Ascending aorta (tissue), 2 donors: Measurements from ENCODE around the gene CHKA. TPM values are rescaled to one million over a fixed set of nuclear protein-coding genes. Genes with fewer than 3 reads are reported as not detected.
A peak's percentile ranks its signal among the peaks of the same experiment; 100 is the strongest.

ENCODE experiments used
- DNase-seq, 2 donors: peaks; one replicate each; pipeline ENCODE4 v3.0.0-alpha.2; 2019; ENCODE audit warnings: low spot score in 2 of 2
- H3K27ac ChIP-seq, 2 donors: fragments of 200-600 bp; sonication (generic); one replicate each; pipeline ENCODE4 v1.5.1; 2016 to 2017; ENCODE audit warnings: mild to moderate bottlenecking in 1 of 2
- H3K27me3 ChIP-seq: fragments of 200-600 bp; sonication (generic); one replicate; pipeline ENCODE4 v1.5.1; 2017
- H3K36me3 ChIP-seq, 2 donors: fragments of 200-600 bp; sonication (generic); one replicate each; pipeline ENCODE4 v1.5.1; 2016
- H3K4me1 ChIP-seq, 2 donors: fragments of 200-600 bp; sonication (generic); one replicate each; pipeline ENCODE4 v1.5.1; 2016 to 2017; ENCODE audit warnings: mild to moderate bottlenecking in 1 of 2
- H3K4me3 ChIP-seq, 2 donors: fragments of 200-600 bp; sonication (generic); one replicate each; pipeline ENCODE4 v1.5.1; 2016 to 2017; ENCODE audit warnings: mild to moderate bottlenecking in 1 of 2
- H3K9me3 ChIP-seq, 2 donors: fragments of 200-600 bp; sonication (generic); one replicate each; pipeline ENCODE4 v1.5.1; 2016
- CTCF ChIP-seq, 3 experiments: fragments of 200-600 bp in 2 of 3; fragments of 450-650 bp in 1 of 3; sonication (generic) in 2 of 3; IDR thresholded peaks; one replicate each; pipeline ENCODE4 v1.5.1; 2016 to 2019; ENCODE audit warnings: antibody characterized with exemption in 3 of 3, mild to moderate bottlenecking in 1 of 3, moderate library complexity in 1 of 3
- intact Hi-C: fragments of 100-400 bp; cut with DNase I; formaldehyde crosslinking; loops from one replicate; pipeline ENCODE4 v1.15.1; 2023
- total RNA-seq: library from RNA; depleted of rRNA; stranded (reverse); fragments of >200 nt; gene quantifications from one replicate; pipeline ENCODE4 v1.1.0, GENCODE V29; 2016

Gene CHKA
- total RNA-seq, 1 donor from 2014 or later = 10.1 TPM

GRCh38 chr11:68011051-68011943 lies 109.9 kb downstream of the CHKA start:
- intact Hi-C loops = loop anchor here (2.0 to 10.0 kb wide), 3 partner anchors 20 to 434 kb away; partner anchors contain the start of genes CHKA and NDUFS8
- peaks cover 9 to 32% of the 10 kb centered on the region in 2 donors for H3K4me1 ChIP-seq
- peak overlapping the region; percentile 35 to 60 for H3K4me3 ChIP-seq
- DNase-seq = no peak
- H3K36me3 ChIP-seq = no peaks in the 10 kb centered on the region
- TF ChIP-seq CTCF (IDR thresholded peaks at IDR 0.05) = no peak
- H3K9me3 ChIP-seq = no peaks in the 10 kb centered on the region
- H3K27ac ChIP-seq = peak overlapping the region; percentile 82 to 91
- H3K27me3 ChIP-seq = no peaks in the 10 kb centered on the region

DNA sequence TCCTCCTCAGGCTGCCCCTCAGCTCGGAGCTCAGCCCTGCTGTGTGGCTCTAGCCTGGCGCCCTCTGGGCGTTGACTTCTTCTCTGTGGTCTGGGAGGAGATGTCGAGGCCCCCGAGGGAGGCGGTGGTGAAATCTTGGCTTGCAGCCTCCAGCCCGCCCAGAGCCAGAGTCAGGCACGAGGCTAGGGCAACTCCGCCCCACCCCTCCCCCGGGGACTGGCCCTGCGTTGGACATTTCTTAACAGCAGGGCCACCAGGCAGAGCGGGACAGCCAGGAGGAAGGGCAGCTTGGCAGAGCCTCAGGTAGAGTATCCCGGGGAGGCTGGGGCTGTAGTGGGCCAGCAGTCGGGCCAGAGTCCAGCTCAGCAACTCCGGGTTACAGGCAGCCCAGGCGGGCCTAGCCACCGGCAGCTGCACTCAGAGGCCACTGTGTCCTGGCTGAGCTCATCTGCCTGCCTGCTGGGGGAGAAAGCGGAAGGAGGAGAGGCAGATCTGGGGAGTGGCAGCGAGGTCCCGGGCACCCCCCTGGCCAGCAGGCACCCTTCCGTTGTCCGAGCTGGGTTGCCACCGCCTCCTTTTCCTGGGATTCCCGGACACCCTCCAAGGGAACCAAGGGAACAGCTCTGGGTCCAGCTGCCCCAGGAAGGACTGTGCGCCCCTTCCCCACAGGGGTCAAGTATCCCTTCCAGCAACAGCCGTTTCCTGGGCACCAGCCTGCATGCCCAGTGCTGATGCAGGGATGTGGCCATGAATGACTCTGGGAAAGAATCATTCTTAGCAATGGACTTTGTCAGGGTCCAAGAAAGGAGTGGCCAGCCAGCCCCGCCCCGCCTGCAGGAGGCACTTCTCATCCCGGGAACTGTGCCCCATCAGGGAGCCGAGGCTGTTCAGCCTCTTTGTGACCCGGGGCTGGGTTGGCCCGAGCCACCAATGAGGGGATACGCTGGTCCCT lies 110.8 kb downstream of the CHKA start, which contains the start of gene ALDH3B1:
Gene ALDH3B1, plus strand, starts transcription at position 238 of the 952 bp plus-strand sequence. CDS start 4,971 bp downstream, outside the sequence.
- H3K36me3 ChIP-seq = no peaks in the 10 kb centered on the region
- peak within 1 kb of the TSS; percentile 82 to 91 for H3K27ac ChIP-seq
- H3K4me3 ChIP-seq = peak within 1 kb of the TSS; percentile 35 to 60
- no peaks in the 10 kb centered on the region for H3K27me3 ChIP-seq
- DNase-seq = peak; percentile 74 to 97
- intact Hi-C loops = loop anchor here (1.0 to 10.0 kb wide), 4 partner anchors 20 to 434 kb away; partner anchors contain the start of genes CHKA, NDUFS8 and TCIRG1
- H3K9me3 ChIP-seq = no peaks in the 10 kb centered on the region
- no peak for TF ChIP-seq CTCF (IDR thresholded peaks at IDR 0.05)
- H3K4me1 ChIP-seq = peaks cover 9 to 32% of the 10 kb centered on the region in 2 donors

GRCh38 chr11:68009391-68010089 lies 111.6 kb downstream of the CHKA start:
- no peaks in the 10 kb centered on the region for H3K27me3 ChIP-seq
- peak in 2 of 3 experiments; percentile 5 to 37 for TF ChIP-seq CTCF (IDR thresholded peaks at IDR 0.05)
- peak overlapping the region; percentile 35 to 60 for H3K4me3 ChIP-seq
- H3K9me3 ChIP-seq = no peaks in the 10 kb centered on the region
- DNase-seq = no peak
- intact Hi-C loops = loop anchor here (1.0 to 10.0 kb wide), 5 partner anchors 21 to 435 kb away; partner anchors contain the start of genes CHKA, NDUFS8 and TCIRG1
- peaks cover 9 to 29% of the 10 kb centered on the region in 2 donors for H3K4me1 ChIP-seq
- peak overlapping the region; percentile 82 to 91 for H3K27ac ChIP-seq
- no peaks in the 10 kb centered on the region for H3K36me3 ChIP-seq

DNA sequence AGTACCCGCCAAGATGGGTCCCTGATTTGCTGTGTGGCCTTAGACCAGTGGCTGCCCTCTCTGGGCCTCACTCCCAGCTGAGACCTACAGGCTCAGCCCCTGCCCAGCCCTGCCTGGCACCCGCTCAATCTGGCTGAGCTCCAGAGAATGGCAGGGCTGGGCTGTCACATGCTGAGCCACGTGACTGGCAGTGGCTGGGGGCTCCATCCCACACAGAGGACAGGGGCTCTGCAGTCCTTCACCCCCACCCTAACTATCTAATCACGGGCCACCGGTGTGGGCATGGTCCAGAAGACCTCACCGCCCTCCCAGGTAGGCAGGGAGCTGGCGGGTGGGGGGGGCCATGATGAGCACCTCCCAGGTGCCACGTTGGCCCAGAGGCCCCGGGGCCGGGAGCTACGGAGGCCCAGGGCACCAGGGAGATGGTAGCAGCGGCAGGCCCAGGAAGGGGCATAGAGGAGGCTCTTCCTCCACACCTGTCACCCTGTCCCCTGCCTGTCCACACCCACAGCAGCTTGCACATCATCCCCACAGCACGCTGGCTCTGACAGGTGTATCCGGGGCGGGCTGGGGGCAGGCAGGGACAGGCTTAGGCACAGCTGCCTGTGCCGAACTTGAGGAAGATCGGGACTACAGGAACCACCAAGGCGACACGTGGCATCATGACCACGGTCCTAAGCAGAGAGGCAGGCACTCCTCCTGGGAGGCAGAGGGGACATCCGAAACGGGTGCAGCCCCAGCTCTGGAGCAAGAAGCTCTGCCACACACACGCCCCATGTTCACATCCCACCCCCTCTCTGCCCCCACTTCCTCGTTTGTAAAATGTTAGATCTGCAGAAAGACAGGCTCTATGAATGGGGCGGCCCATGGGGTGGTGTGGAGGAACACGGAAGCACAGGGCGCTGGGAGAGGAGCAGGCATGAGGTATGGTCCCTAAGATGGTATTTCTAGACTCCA lies 112.5 kb downstream of the CHKA start:
- H3K27ac ChIP-seq = peak overlapping the region in 1 of 2 donors; percentile 91
- H3K36me3 ChIP-seq = no peaks in the 10 kb centered on the region
- no peak overlapping the region for H3K4me3 ChIP-seq
- H3K27me3 ChIP-seq = no peaks in the 10 kb centered on the region
- intact Hi-C loops = loop anchor here (10.0 kb wide), 1 partner anchor 196 kb away; no protein-coding TSS in a partner anchor
- H3K9me3 ChIP-seq = no peaks in the 10 kb centered on the region
- DNase-seq = no peak
- no peak for TF ChIP-seq CTCF (IDR thresholded peaks at IDR 0.05)
- H3K4me1 ChIP-seq = peaks cover 9 to 24% of the 10 kb centered on the region in 2 donors
